NCI-H446 (cell line): ENCODE data around the gene FAM53A.
"Not testable (repeated sequence)": the region's sequence is repeated elsewhere in the genome, so short reads cannot be mapped to it uniquely, and the experiment has no call there.

Source experiments
- DNase-seq, 2 experiments: peaks; one replicate each; lab custom pipeline; 2025; lab: John Stamatoyannopoulos, UW

Gene FAM53A

DNA sequence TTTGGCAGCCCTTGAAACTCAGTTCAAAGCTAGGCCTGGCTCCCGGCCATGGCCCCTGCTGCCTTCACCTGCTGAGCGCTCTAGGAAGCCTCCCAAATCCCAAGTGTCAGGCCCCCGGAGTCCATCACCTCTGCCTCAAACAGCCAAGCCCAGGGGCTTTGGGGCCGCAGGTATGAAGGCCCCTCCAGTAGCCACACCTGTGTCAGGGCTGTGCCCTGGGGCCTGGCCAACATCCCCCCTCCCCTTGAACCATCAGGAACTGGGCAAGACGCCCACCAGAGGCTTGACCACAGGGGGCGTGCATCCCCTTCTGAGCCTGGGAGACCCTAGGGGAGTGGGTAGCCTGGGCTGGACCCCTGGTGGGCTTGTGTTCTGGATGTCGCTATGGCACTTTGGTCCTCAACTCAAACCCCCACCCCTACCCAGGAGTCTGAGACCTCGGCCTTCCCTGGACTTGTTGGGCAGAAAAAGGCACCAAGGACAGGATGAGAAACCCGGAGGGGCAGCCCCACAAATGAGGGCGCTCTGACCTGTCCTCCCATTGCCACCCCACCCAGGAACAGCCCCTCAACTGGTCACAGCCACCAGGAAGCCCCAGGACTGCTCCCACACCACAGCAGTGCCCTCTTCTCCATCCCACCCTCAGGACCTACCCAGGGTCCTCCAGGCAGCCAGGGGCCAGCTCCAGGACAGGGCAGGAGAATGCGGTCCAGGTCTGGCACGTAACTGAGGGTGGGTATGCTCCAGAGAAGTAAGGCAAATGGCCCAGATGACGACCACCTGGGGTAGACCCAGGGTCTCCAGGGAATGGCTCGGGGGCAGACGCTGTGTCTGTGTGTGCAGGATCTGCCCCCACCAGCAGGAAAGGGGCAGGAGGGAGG lies 32.2 kb upstream of the FAM53A start:
- no peak for DNase-seq

DNA sequence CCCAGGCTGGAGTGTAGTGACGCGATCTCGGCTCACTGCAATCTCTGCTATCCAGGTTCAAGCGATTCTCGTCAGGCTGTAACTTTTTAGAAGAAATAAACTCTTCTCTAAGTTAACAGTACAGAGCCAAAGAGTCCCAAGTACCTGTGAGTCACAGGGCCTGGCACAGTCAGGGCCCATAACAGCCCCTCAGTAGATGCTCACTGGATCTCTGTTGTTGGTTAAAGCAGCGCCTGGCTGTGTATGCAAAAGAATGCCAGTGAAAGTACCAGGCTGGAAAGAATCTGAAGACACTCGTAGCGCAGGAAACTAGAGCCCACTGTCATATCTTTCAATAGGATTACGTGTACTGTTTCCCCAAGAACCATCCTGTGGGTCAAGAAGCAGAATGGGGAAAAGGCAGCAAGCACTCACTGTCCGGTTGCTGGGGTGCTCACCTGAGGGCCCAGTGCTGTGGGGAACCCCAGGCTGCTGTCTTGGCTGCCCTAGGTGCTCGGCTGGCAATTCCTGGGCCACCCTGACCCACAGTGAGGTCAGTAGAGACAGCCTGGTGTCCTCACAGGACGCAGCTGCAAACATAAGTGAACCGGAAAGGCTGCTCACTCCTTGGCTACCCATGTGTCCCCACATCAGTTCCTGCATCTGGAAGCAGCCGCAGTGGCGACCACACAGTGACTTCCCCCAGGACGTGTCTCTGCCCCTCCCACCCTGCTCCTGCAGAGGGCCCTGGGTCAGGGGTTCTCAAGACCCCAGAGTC lies 31.1 kb upstream of the FAM53A start:
- no peak for DNase-seq

DNA sequence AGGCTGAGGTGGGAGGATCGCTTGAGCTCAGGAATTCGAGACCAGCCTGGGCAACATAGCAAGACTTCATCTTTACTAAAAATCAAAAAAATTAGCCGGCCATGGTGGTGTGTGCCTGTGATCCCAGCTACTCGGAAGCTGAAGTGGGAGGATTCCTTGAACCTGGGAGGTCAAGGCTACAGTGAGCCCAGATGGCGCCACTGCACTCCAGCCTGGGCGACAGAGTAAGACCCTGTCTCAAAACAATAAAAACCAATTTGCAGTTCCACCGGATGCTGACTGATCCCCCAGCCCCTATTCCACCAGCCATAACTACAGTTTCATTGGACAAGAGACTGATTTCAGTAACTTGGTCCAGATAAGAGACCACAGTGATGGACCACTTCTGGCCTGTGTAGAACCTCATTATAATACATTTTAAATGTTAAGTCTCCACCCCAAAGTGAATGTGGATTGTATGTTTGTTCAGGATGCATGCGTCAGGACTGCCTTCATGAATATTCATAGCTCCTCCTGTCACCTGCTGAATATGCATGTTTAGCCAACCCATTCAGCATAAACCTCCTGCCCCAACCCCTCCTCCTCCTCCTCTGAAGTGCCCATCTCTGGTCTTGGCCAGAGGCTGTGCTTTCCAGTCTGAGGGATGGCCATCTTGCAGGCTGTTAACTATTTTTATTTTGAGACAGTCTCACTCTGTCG lies 30.3 kb upstream of the FAM53A start:
- no peak for DNase-seq

DNA sequence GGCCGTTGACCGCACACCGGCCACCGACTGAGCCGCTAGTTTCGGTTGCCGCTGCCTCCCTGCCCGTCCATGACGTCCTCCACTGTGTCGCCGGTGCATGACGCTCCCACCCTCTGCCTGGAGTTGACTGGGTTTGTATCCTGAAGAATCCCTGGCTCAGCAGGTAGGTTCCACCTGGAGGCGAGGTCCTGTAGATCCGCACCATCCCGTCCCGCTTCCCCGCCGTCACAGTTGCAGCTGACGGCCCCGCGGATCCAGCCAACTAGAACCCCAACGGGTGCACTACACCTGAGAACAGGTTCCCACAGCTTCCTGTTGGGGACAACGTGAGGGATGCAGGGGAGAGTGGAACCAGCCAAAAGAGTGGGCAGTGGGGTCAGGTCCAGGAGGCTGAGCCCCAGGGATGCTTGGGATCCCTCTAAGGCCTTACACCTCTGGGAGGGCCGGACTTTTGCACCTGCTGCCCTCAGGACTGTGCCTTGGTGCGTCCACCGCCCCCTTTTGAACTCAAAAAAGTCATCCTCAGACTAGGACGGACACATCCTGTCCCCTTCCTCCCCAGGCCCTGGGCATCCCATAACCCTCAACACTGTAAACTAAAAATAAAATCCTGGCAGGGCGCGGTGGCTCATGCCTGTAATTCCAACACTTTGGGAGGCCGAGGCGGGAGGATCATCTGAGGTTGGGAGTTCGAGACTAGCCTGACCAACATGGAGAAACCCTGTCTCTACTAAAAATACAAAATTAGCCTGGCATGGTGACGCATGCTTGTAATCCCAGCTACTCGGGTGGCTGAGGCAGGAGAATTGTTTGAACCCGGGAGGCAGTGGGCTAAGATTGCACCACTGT lies 29.1 kb upstream of the FAM53A start:
- DNase-seq: no peak

DNA sequence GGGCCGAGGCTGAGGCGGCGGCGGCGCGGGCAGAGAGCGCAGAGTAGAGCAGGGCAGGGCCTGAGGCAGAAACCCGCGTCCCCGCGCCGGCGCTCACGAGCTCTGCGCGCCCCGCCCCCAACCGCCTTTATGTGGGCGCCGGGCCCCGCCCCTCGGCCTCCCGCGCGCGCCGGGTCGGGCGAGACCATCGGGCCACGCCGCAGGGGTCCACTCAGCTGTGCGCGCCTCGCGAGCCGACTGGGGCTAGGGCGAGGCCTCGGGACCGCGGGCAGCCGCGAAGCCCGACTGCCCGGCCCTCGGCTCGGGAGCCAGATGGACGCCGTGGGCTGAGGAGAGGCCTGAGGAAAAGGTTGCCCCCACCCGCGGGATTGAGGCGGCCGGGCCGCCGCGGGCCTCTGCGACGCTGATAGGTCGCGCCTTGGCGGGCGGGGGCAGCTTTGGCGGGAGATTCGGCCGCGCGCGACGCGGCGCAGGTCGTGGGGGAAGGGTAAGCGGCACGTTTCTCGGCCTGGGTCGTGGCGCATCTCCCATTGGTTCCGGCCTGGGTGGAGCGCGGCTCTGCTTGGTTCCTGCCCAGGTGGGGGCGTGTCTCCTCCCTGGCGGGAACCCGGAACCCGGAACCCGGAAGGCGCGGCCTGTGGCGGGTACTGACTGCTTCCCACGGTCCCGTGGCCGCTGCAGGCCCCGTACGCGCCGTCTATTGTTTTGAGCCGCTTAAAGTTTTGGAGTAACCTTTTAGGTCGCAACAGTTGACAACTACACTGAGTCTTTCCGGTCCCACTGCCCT lies 28.3 kb upstream of the FAM53A start, which contains the start of gene SLBP:
SLBP (minus strand) TSS at position 104 of the 787 bp plus-strand sequence. CDS start 131 bp downstream, outside the sequence.
- peak; percentile 79 to 93 for DNase-seq

DNA sequence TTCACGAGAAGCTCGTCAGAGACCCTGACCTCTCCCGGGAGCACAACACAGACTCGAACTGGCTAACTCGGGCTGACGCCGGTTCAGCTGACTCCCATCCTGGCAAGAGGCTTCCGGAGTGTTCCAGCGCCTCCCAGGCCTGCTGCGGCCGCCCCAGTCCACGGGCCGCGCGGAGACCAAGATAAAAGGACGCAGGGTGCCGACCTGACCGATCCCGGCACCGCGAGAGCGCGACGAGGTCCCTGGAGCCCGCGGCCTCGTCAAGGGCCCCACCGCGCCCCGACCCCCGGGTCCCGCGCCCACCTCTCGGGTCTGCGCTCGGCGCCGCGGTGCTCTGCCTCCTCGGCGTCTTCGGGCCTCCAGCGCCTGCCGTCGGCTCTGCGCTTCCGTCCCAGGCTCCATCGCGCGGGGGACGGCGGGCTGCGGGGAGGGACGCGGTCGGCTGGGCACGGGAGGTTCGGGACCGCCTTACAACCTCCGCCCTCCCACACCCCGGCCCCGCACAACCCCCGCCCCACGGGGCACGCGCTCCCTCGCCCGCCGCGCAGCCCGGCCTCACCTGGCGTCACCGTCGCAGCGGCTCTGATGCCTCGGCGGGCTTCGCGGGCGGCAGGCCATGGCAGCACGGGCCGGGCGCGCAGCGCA lies 27.6 kb upstream of the FAM53A start:
- DNase-seq: no peak

DNA sequence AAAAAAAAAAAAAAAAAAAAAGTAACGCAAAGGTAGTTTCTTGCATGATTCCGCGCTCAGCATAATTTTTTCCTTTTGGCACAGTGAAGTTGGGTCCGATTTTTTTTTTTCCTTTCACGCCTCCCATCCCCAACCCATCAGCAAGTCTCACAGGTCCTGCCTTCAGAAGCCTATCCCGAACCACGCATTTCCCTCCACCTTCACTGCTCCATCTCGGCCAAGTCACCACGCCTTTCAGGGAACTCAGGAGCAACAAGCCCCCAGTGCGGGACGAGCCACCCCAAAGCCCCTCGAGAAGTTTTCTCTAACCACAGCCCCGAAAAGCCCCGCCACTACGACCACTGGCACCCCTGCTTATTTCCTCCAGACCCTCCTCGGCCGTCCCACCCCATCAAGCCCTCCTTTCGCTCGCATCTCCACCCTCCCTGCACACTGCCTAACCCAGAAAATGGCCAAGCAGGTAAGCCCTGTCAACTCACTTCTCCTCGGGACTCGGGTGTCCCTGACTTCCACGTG lies 27.0 kb upstream of the FAM53A start:
- DNase-seq: no peak

DNA sequence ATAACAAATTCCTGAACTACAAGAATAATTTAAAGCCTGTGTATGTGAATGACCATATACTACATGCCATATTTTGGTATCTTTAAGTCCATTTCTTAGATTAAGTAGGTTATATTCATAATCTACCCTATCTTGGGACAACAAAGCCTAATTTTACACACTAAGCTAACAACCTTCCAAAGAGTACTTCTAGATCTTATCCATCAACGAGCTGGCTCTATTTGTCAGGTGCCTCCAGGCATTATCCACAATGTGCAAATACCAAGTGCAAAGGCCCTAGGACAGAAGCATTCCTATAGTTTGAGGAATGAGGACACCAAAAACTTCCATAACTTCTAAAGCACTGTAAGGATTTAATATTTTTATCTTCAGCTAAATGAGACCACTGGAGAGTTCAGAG lies 24.5 kb upstream of the FAM53A start:
- no peak for DNase-seq

DNA sequence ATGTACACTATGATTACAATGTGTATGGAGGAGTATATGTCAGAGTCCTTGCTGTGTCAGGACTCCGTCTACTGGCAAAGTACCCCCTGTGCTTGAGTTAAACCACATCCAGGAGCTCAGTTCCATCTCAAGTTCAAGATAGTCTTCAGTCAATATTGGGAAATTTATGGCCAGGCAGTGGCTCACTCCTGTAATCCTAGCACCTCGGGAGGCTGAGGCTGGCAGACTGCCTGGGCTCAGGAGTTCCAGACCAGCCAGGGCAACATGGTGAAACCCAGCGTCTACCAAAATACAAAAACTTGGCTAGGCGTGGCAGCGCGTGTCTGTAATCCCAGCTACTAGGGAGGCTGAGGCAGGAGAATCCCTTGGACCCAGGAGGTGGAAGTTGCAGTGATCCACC lies 22.2 kb upstream of the FAM53A start:
- DNase-seq: no peak

DNA sequence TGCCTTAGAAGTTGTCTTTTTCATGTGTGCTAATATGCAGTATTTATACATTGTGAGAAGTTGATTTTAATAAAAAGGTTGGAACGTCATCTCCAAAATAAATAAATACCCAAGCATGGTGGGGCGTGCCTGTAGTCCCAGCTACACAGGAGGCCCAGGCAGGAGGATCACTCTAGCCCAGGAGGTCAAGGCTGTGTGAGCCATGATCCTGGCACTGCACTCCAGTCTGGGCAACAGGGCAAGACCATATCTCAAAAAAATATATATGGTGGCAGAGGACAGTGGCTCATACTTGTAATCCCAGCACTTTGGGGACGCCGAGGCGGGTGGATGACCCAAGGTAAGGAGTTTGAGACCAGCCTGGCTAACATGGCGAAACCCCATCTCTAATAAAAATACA lies 21.6 kb upstream of the FAM53A start:
- no peak for DNase-seq

DNA sequence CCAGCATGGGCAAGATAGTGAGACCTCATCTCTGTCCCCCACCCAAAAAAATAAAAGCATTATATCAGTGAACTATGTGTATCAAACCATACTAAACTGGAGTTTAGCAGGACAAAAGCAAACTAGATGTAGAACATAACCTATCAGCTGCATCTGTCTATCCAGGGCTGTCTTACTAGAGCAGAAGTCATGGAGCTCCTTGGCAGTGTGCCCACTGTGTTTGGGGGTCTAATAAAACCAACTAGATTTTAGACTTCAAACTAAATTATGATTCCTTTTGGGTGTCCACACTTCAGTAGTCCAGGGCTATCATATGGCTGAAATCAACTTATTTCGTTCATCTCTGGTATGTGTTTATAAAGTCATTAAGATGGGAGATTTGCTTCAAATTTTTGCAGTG lies 19.8 kb upstream of the FAM53A start:
- no peak for DNase-seq

DNA sequence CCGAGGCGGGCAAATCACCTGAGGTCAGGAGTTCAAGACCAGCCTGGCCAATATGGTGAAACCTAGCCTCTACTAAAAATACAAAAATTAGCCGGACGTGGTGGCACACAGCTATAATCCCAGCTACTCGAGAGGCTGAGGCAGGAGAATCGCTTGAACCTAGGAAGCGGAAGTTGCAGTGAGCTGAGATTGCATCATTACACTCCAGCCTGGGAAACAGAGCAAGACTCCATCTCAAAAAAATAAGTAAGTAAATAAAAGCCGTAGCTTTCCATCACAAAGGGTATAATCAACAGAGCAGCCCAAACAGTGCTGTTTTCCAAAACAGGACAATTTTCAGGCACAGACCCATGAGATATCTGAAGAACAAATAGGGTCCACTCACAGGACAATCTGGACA lies 17.6 kb upstream of the FAM53A start:
- DNase-seq: not testable (repeated sequence)

DNA sequence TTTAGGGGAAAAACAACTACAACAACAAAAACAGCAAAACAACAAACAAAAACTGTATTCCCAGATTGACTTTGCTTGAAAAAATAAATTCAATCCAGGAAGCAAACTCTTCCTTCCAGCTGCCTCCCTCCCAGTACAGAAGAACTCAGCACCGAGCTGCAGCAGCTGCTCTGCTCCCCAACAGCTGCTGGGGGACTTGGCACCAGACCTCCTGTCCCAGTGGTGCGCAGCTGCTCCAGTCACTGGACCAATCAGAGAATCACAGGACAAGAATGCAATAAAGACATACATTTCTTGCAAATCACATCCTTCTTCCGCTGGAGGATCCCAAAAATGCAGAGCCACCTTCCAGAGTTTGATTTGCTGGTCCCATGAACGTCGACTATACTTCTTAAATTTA lies 11.8 kb upstream of the FAM53A start:
- DNase-seq: no peak

DNA sequence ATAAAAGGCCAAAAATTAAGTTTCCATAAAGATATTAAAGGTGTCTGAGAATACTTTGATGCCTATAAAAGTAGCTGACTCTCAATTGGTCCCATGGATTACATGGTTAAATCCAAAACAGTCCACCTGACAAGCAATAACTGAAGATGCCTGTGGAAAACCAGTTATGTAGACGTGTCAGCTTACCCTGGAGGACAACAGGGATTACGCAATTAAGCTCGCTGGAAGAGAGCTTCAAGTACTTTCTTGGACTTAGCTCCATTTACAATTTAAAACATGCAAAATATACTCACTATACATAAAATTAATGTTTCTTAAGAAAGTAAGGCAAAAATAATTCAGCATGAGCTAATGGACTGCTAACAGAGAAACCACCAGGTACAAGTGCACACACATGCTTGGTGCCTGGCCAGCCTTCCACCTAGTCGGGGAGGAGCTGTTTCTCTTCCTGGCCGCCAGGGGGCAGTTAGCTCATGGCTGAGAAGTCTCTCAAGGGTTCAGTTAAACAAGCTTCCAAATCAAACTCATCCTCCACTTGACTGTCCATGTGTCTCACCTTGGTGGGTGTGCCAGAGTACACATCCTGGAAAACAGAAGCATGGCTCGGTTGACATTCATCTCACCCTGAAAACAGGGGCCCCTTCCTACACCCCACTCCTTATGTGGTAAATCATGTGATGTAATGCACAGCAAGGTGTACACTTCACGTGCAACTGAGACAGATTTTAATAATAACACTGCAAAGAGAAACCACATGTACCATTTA lies 9.2 kb upstream of the FAM53A start:
- DNase-seq: peak in 1 of 2 experiments; percentile 50

DNA sequence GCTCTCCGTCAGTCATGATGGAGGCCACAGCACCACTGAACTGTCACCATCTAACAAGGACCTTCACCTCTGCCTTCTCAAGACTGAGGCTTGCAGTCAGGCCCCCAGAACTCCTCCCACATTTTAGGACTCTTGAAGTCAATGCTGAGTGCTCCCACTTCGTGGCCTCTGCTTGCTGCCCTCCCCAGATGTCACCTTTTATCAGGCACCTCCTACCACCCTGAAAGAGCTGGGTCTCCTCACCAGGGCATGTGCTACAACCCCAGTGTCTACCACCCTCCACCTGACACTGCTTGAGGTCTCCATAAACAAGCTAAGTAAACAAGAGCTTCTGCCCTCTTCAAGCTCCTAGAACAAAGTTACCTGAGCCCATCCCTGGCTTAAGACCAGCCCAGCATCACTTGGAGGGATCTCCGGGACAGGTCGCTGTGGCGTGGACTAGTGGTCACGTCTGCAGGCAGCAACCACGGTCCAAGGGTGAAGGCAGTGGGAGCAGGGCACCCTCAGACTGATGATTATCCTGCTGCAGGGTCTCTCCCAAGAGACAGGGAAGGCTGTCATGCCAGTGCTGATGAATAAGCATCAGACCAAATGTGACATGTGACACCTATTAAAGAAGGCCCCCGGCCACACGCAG lies 7.7 kb upstream of the FAM53A start:
- DNase-seq: no peak

DNA sequence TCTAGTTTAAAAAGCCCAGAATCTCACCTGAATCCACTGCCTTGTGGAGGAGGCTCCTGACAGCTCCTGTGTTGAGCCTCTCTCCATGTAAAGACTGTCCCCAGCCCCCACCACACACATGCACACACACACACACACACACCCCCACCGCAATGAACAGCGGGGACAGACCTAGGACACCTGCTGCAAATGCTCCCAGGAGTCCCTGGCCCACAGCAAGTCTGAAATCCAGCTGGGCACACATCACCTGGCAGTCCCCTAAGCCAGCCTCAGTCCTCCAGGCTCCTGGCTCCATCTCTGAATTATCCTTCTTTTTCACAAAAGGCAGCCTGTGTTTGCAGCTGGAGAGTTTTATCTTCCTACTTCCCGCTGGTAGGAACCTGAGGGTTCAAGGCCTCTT lies 6.6 kb upstream of the FAM53A start:
- DNase-seq: no peak

DNA sequence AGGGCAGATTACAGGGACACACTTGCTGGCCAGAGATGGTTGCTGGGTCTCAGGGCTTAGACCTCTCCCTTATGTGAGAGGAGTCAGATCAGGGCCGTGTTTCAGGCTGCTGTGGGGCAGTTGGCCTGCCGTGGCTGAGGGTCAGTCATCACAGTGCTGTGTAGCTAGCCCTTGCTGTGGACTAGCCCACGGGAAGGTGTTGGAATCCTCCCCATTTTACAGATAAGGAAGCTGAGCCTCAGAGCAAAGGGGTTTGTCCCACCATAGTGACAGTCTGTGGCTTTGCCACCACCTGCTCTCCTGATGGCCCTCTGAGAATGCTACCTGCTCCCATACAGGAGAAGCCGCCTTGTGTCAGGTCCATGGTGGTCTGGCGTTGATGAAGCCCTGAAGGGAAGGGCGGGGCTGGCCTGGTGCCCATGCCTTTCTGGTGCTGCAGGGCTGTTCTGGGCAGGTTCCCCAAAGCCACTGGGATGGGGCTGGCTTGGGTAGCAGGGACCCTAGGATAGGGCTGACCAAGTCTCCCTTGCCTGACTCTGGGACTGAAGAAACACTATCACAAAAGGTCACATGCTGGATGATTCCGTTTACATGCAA lies 2.4 kb upstream of the FAM53A start:
- DNase-seq: no peak
